DOHH2 (cell line): ENCODE data around the gene CEBPE.

Source experiments
- H3F3A ChIP-seq: fragments of 200-600 bp; sonication (generic), shearing (Covaris generic); 2 replicates; pipeline ENCODE4 v1.6.0; 2016; ENCODE audit warnings: antibody characterized with exemption, mild to moderate bottlenecking; ENCODE audit not compliant: control insufficient read depth, insufficient read depth
- H3K27ac ChIP-seq: fragments of 200-600 bp; sonication (generic); 2 replicates; pipeline ENCODE4 v1.5.1; 2014; ENCODE audit warnings: low read depth, mild to moderate bottlenecking, low read length, moderate library complexity
- H3K27me3 ChIP-seq: fragments of 200-600 bp; sonication (generic); 2 replicates; pipeline ENCODE4 v1.6.1; 2014; ENCODE audit warnings: mild to moderate bottlenecking, low read length, mixed read lengths; ENCODE audit not compliant: control insufficient read depth
- H3K36me3 ChIP-seq: fragments of 200-600 bp; sonication (generic); 2 replicates; pipeline ENCODE4 v1.6.1; 2014; ENCODE audit warnings: mild to moderate bottlenecking, low read length, moderate library complexity, mixed read lengths; ENCODE audit not compliant: control insufficient read depth
- H3K4me1 ChIP-seq: fragments of 200-600 bp; sonication (generic); 2 replicates; pipeline ENCODE4 v1.6.1; 2014; ENCODE audit warnings: mild to moderate bottlenecking, low read length, mixed read lengths; ENCODE audit not compliant: control insufficient read depth
- H3K4me2 ChIP-seq: fragments of 200-600 bp; sonication (generic); 2 replicates; pipeline ENCODE4 v1.6.0; 2014; ENCODE audit warnings: mild to moderate bottlenecking, low read length, moderate library complexity
- H3K4me3 ChIP-seq: fragments of 200-600 bp; sonication (generic); 2 replicates; pipeline ENCODE4 v1.5.1; 2014; ENCODE audit warnings: mild to moderate bottlenecking, low read length, mixed read lengths
- H3K79me2 ChIP-seq: fragments of 200-600 bp; sonication (generic); 2 replicates; pipeline ENCODE4 v1.6.1; 2014; ENCODE audit warnings: mild to moderate bottlenecking, low read length, mixed read lengths; ENCODE audit not compliant: control insufficient read depth
- H3K9me2 ChIP-seq: fragments of 200-600 bp; sonication (generic); replicated peaks from 2 replicates; pipeline ENCODE4 v1.6.1; 2014; ENCODE audit warnings: mild to moderate bottlenecking, low read length, mixed read lengths; ENCODE audit not compliant: control insufficient read depth
- H3K9me3 ChIP-seq: fragments of 200-600 bp; sonication (generic); 2 replicates; pipeline ENCODE4 v1.6.1; 2014; ENCODE audit warnings: antibody characterized with exemption, low read length, mixed read lengths; ENCODE audit not compliant: control insufficient read depth, insufficient read depth
- H4K20me1 ChIP-seq: fragments of 200-600 bp; sonication (generic); 2 replicates; pipeline ENCODE4 v1.6.0; 2014; ENCODE audit warnings: low read depth, mild to moderate bottlenecking, antibody characterized with exemption, low read length, moderate library complexity; ENCODE audit not compliant: control insufficient read depth, insufficient read depth
- EZH2phosphoT487 ChIP-seq: fragments of 200-600 bp; sonication (generic); IDR thresholded peaks from 2 replicates; pipeline ENCODE4 v1.6.1; 2017; ENCODE audit warnings: borderline replicate concordance, mild to moderate bottlenecking, antibody characterized with exemption, low read length, moderate library complexity, mixed read lengths
- TF ChIP-seq, protein P1 (sequence below): fragments of 200-600 bp; sonication (generic); IDR thresholded peaks from one replicate; pipeline ENCODE4 v1.5.1; 2014; ENCODE audit warnings: antibody characterized with exemption, mild to moderate bottlenecking, low read depth, low read length; ENCODE audit not compliant: poor library complexity, severe bottlenecking

Gene CEBPE

DNA sequence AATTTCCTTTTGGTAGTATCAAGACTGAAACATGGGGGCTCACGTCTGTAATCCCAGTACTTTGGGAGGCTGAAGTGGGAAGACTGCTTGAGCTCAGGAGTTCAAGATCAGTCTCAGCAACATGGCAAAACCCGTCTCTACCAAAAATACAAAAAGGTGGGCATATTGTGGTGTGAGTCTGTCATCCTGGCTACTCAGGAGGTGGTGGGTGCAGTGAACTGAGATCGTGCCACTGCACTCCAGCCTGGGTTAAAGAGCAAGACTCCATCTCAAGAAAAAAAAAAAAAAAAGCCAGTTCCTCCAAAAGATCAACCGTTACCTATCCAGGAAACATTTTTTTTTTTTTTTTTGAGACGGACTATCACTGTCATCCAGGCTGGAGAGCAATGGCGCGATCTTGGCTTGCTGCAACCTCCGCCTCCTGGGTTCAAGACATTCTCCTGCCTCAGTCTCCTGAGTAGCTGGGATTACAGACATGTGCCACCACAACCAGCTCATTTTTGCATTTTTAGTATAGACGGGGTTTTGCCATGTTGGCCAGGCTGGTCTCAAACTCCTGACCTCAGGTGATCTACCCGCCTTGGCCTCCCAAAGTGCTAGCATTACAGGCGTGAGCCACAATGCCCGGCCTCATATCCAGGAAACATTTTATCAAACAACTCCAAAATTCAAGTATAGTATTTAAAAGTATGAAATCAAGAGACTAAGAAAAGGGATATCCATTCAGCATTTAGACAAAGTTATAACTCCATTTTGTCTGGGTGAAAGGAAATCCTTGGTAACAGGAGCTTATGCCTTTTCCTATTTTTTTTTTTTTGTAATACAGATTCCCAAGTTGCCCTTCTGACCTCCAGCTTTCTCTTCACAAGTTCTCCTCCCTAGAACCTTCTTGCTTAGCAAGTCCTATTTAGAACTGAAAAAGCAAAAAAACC is 27.5 kb downstream of the CEBPE start:
- no peaks in the 10 kb centered on the region for H3F3A ChIP-seq
- TF ChIP-seq, protein P1, sequence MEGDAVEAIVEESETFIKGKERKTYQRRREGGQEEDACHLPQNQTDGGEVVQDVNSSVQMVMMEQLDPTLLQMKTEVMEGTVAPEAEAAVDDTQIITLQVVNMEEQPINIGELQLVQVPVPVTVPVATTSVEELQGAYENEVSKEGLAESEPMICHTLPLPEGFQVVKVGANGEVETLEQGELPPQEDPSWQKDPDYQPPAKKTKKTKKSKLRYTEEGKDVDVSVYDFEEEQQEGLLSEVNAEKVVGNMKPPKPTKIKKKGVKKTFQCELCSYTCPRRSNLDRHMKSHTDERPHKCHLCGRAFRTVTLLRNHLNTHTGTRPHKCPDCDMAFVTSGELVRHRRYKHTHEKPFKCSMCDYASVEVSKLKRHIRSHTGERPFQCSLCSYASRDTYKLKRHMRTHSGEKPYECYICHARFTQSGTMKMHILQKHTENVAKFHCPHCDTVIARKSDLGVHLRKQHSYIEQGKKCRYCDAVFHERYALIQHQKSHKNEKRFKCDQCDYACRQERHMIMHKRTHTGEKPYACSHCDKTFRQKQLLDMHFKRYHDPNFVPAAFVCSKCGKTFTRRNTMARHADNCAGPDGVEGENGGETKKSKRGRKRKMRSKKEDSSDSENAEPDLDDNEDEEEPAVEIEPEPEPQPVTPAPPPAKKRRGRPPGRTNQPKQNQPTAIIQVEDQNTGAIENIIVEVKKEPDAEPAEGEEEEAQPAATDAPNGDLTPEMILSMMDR, result no peak
- no peak for TF ChIP-seq EZH2phosphoT487
- H3K79me2 ChIP-seq, result peaks cover 56% of the 10 kb centered on the region
- peaks cover 17% of the 10 kb centered on the region for H3K4me1 ChIP-seq
- H3K9me2 ChIP-seq, result no peaks in the 10 kb centered on the region
- H3K4me3 ChIP-seq, result no peak overlapping the region
- peaks cover 14% of the 10 kb centered on the region for H4K20me1 ChIP-seq
- H3K36me3 ChIP-seq, result peaks cover 72% of the 10 kb centered on the region
- H3K27ac ChIP-seq, result no peak overlapping the region
- H3K9me3 ChIP-seq, result no peaks in the 10 kb centered on the region
- H3K27me3 ChIP-seq, result no peaks in the 10 kb centered on the region
- no peak overlapping the region for H3K4me2 ChIP-seq

DNA sequence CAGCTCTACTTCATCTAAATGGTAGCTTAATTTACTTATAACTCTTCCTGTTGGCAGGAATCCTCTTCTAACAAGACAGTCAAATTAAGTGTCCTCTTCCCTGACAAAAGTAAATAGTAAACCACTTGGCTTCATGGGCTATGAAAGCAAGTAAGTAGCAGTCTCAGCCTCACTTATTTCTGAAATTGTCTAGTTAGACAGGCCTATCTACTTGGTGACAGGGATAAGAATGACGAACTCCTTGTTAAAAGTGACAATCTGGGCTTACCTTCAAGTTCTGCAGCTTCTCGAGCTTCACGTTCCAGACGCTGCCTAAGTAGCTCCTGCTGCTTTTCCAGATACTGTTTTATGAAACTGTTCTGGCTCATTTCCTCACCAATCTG is 28.8 kb downstream of the CEBPE start:
- Histone ChIP-seq H3K27me3 (no peaks in the 10 kb centered on the region), H3K4me2 (no peak overlapping the region), H3K79me2 (peaks cover 49% of the 10 kb centered on the region), H3K9me3 (no peaks in the 10 kb centered on the region), H3F3A (no peaks in the 10 kb centered on the region), H3K9me2 (no peaks in the 10 kb centered on the region), H3K4me3 (no peak overlapping the region), H3K4me1 (peaks cover 15% of the 10 kb centered on the region), H3K36me3 (peaks cover 85% of the 10 kb centered on the region), H4K20me1 (peaks cover 14% of the 10 kb centered on the region), H3K27ac (no peak overlapping the region)
- TF ChIP-seq, protein P1, result no peak
- no peak for TF ChIP-seq EZH2phosphoT487

DNA sequence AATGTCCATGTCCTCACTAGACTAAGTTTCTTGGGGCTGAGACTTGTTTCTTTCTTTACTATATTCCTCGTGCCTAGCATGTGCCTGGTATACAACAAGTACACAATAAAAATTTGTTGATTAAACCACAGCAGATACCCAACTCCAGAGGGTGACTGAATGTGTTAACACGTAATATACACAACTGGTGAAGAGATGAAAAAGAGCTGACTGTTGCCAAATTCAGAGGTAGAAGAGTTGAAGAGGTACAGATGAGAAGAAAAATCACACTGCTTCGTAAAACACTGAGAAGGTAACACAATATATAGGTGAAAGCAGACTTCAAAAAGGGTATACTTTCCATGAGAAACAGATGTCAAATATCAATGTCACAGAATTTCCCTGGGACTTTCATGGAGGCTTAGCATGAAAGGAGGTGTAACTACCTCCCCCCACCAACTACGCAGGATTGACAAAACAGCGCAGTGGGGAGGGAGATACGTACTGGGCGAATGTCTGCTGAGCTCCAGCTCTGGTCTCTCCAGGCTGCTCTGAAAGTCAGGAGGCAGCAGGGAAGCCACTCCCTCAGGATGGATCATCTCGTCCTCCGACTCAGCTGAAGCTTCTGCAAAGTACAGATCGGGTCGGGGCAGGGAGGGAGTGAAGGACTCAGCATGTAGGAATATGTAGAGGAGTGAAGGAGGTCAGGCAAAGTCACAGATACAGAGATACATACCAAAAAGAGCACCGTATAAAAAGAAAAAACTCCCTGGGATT is 29.4 kb downstream of the CEBPE start:
- no peak overlapping the region for H3K4me2 ChIP-seq
- H4K20me1 ChIP-seq, result peaks cover 14% of the 10 kb centered on the region
- no peak overlapping the region for H3K27ac ChIP-seq
- no peak overlapping the region for H3K4me3 ChIP-seq
- H3K4me1 ChIP-seq, result peaks cover 15% of the 10 kb centered on the region
- H3K36me3 ChIP-seq, result peaks cover 89% of the 10 kb centered on the region
- no peaks in the 10 kb centered on the region for H3F3A ChIP-seq
- TF ChIP-seq, protein P1, result no peak
- TF ChIP-seq EZH2phosphoT487, result no peak
- no peaks in the 10 kb centered on the region for H3K9me2 ChIP-seq
- H3K27me3 ChIP-seq, result no peaks in the 10 kb centered on the region
- H3K79me2 ChIP-seq, result peaks cover 46% of the 10 kb centered on the region
- H3K9me3 ChIP-seq, result no peaks in the 10 kb centered on the region
